Choroid plexus epithelial cell (primary cell): Measurements from ENCODE around the gene AGMO.

ENCODE experiments used
- DNase-seq: peaks from one replicate; pipeline ENCODE4 v3.0.0-alpha.2; 2010; ENCODE audit warnings: low read depth
- H3K4me3 ChIP-seq: 2 replicates; pipeline ENCODE4 v1.5.1; 2011; ENCODE audit warnings: low read depth, mild to moderate bottlenecking, control low read depth, low read length, moderate library complexity
- CTCF ChIP-seq: conservative IDR thresholded peaks from 2 replicates; pipeline ENCODE4 v1.5.1; 2011; ENCODE audit warnings: low read depth, mild to moderate bottlenecking, control low read depth, inconsistent platforms, low read length, moderate library complexity

The AGMO gene

DNA sequence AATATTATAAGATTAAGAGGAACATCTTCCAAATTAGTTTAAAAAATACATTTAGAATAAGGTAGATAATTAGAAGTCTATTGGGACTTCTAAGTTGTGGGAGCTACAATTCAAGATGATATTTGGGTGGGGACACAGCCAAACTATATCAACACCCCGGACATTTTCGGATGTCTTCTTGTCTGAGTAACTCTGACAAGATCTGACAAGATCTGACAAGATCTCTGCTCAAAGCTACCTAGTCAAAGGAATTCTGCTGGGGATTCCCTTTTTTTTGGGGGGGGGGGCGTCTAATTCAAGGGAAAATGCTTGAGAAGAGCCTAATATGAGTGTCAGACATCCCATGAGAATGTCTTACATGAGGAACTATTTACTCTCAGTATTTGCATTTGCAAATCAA is 5.2 kb upstream of the AGMO start:
- no peak for DNase-seq
- H3K4me3 ChIP-seq: no peak overlapping the region
- no peak for TF ChIP-seq CTCF

DNA sequence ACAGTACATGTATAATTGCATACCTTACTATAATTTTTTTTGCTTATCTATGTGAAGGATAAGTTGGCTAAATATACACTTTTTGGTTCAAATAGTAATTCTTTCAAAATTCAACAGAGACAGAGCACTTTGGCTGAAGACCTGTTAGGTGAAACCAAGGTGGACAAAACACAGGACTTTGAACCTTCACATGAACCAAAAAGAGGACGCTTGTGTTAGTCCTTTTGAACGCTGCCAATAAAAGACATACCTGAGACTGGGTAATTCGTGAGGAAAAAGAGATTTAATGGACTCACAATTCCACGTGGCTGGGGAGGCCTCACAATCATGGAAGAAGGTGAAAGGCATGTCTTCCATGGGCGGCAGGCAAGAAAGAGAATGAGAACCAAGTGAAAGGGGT is 4.7 kb upstream of the AGMO start:
- TF ChIP-seq CTCF: no peak
- no peak for DNase-seq
- H3K4me3 ChIP-seq: no peak overlapping the region

- no peak for TF ChIP-seq CTCF
- no peak overlapping the region for H3K4me3 ChIP-seq
- no peak for DNase-seq
These were observed 847 bp downstream of the AGMO start for GRCh38 chr7:15560968-15561367.

- DNase-seq: no peak
- H3K4me3 ChIP-seq: no peak overlapping the region
- no peak for TF ChIP-seq CTCF
These were observed 2.3 kb downstream of the AGMO start for GRCh38 chr7:15559416-15559928.

GRCh38 chr7:15558756-15559155 is 3.1 kb downstream of the AGMO start:
- DNase-seq: peak; percentile 75
- no peak for TF ChIP-seq CTCF
- no peak overlapping the region for H3K4me3 ChIP-seq

DNA sequence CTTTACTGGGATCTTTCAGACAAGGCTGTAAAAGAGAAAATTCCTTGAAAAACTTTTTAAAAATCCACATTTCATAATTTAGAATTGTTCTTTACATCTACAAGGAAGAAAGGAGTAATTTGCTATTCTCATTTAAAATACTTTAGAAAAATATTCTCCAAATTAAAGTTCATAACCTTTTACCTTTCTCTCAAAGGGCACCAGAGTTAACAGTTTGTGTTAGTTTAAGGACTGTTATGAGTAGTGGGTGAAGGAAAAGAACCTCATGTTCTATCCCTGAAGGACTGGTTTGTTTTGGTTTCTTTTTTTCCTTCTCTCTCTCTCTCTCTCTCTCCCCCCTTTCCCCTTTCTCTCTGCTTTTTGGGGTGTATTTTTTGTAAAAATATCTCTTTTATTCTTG is 4.1 kb downstream of the AGMO start:
- no peak for TF ChIP-seq CTCF
- H3K4me3 ChIP-seq: no peak overlapping the region
- DNase-seq: peak; percentile 14

GRCh38 chr7:15557186-15557585 is 4.6 kb downstream of the AGMO start:
- no peak for TF ChIP-seq CTCF
- no peak overlapping the region for H3K4me3 ChIP-seq
- DNase-seq: no peak
